K562 (cell line): ENCODE data around the gene CDX1. TPM values are rescaled to one million over a fixed set of nuclear protein-coding genes. Genes with fewer than 3 reads are reported as not detected.

ENCODE experiments used
- ATAC-seq: fragments of 200-7000 bp; cut with Tn5 transposase; 3 replicates; pipeline ENCODE4 v1.9.1; 2020; ENCODE audit warnings: moderate library complexity
- BruUV-seq: library from RNA; stranded (reverse); fragments of 400-500 nt; replicated peaks from 2 replicates; lab custom pipeline; 2021; lab: Mats Ljungman, UMichigan
- CTCF ChIA-PET: fragments of 300-600 bp; formaldehyde crosslinking; extraction: SDS; loops from one replicate; lab custom pipeline; 2021; ENCODE audit warnings: low intra/inter-chr PET ratio; lab: Yijun Ruan, JAX
- POLR2A ChIA-PET: fragments of 300-600, 350-650 bp; sonication (Branson Sonifier 250); formaldehyde crosslinking; extraction: SDS; loops from one replicate; lab custom pipeline; 2021; ENCODE audit warnings: antibody characterized with exemption, inconsistent platforms; lab: Yijun Ruan, JAX
- DNase-seq, 4 experiments: peaks; one replicate each; pipeline versions ENCODE4 v3.0.0 to v3.0.0-alpha.2; 2011 to 2018; ENCODE audit warnings: low spot score in 3 of 4, mixed read lengths in 3 of 4; ENCODE audit errors: extremely low read depth in 1 of 4
- FAIRE-seq: peaks from 2 replicates; lab custom pipeline; 2011; peaks lifted over from hg19 to GRCh38; lab: Jason Lieb, UNC
- H2AFZ ChIP-seq: 2 replicates; pipeline ENCODE4 v1.6.0; 2011; ENCODE audit warnings: low read depth, low read length, control low read depth, inconsistent platforms
- H3K27ac ChIP-seq: fragments of 200-600 bp; 3 replicates; pipeline ENCODE4 v1.8.0; 2011; ENCODE audit warnings: low read depth, mild to moderate bottlenecking, control low read depth, inconsistent platforms, low read length, moderate library complexity, mixed read lengths; ENCODE audit errors: extremely low read depth
- H3K27me3 ChIP-seq, 2 experiments: fragments of 300-600 bp in 1 of 2; 2 replicates in 1 of 2; 3 replicates in 1 of 2; pipeline versions ENCODE4 v1.6.0 to v1.8.0; 2011; ENCODE audit warnings: inconsistent platforms in 2 of 2, low read length in 2 of 2, mild to moderate bottlenecking in 1 of 2, mixed read lengths in 1 of 2, moderate library complexity in 1 of 2; ENCODE audit not compliant: control insufficient read depth in 2 of 2, insufficient read depth in 2 of 2
- H3K36me3 ChIP-seq: fragments of 300-600 bp; 3 replicates; pipeline ENCODE4 v1.8.0; 2011; ENCODE audit warnings: mild to moderate bottlenecking, low read length, inconsistent platforms; ENCODE audit not compliant: control insufficient read depth, insufficient read depth
- H3K4me1 ChIP-seq, 2 experiments: fragments of 200-600 bp in 1 of 2; replicated peaks in 1 of 2; 2 replicates in 1 of 2; 3 replicates in 1 of 2; pipeline versions ENCODE4 v1.5.1 to v1.8.0; 2011; ENCODE audit warnings: inconsistent platforms in 2 of 2, low read length in 2 of 2, mild to moderate bottlenecking in 1 of 2, mixed read lengths in 1 of 2, moderate library complexity in 1 of 2; ENCODE audit not compliant: control insufficient read depth in 2 of 2, insufficient read depth in 2 of 2
- H3K4me2 ChIP-seq: 2 replicates; pipeline ENCODE4 v1.6.1; 2011; ENCODE audit warnings: low read length, control low read depth, inconsistent platforms, mixed read lengths; ENCODE audit not compliant: insufficient read depth
- H3K4me3 ChIP-seq: fragments of 200-600 bp; sonication (generic), shearing (Covaris generic); 2 replicates; pipeline ENCODE4 v1.5.1; 2016; ENCODE audit warnings: control low read depth, inconsistent platforms
- H3K79me2 ChIP-seq: fragments of 200-600 bp; 3 replicates; pipeline ENCODE4 v1.8.0; 2011; ENCODE audit warnings: low read length, inconsistent platforms; ENCODE audit not compliant: control insufficient read depth, insufficient read depth
- H3K9ac ChIP-seq, 2 experiments: 2 replicates each; pipeline versions ENCODE4 v1.6.0 to v1.6.1; 2011; ENCODE audit warnings: low read depth in 2 of 2, low read length in 2 of 2, control low read depth in 1 of 2, inconsistent platforms in 1 of 2, mild to moderate bottlenecking in 1 of 2, mixed read lengths in 1 of 2; ENCODE audit not compliant: insufficient read depth in 1 of 2
- H3K9me1 ChIP-seq: one replicate; pipeline ENCODE4 v1.6.0; 2011; ENCODE audit warnings: inconsistent platforms, mild to moderate bottlenecking, low read length, moderate library complexity; ENCODE audit not compliant: control insufficient read depth, insufficient read depth
- H3K9me3 ChIP-seq: replicated peaks from 2 replicates; pipeline ENCODE4 v1.5.1; 2011; ENCODE audit warnings: low read depth, low read length, inconsistent platforms; ENCODE audit not compliant: control insufficient read depth, insufficient read depth
- H4K20me1 ChIP-seq: replicated peaks from 2 replicates; pipeline ENCODE4 v1.6.1; 2011; ENCODE audit warnings: low read length, inconsistent platforms, mixed read lengths; ENCODE audit not compliant: control insufficient read depth, insufficient read depth
- C11orf30 ChIP-seq: fragments of 450-650 bp; IDR thresholded peaks from 2 replicates; pipeline ENCODE4 v1.6.1; 2016; ENCODE audit warnings: low read depth, mild to moderate bottlenecking
- CBX3 ChIP-seq, 2 experiments: IDR thresholded peaks; 1 replicate in 1 of 2; 2 replicates in 1 of 2; pipeline ENCODE4 v1.6.1; 2012; ENCODE audit warnings: inconsistent platforms in 2 of 2, low read length in 2 of 2, borderline replicate concordance in 1 of 2, control low read depth in 1 of 2
- HNRNPLL ChIP-seq: fragments of 200-400 bp; formaldehyde crosslinking; IDR thresholded peaks from 2 replicates; pipeline ENCODE4 v1.6.1; 2017; ENCODE audit warnings: low read length, low read depth, mild to moderate bottlenecking; ENCODE audit not compliant: poor library complexity, severe bottlenecking
- RUNX1 ChIP-seq: sonication (generic); IDR thresholded peaks from 2 replicates; pipeline ENCODE4 v1.6.1; 2016; ENCODE audit warnings: antibody characterized with exemption, low read depth
- ZBTB8A ChIP-seq: fragments of 450-650 bp; IDR thresholded peaks from 2 replicates; pipeline ENCODE4 v1.6.1; 2018; ENCODE audit warnings: mild to moderate bottlenecking, moderate library complexity; ENCODE audit not compliant: partially characterized antibody
- ZC3H4 ChIP-seq: sonication (generic); formaldehyde crosslinking; IDR thresholded peaks from 2 replicates; pipeline ENCODE4 v1.9.0; 2021; ENCODE audit warnings: missing genetic modification reagents, borderline replicate concordance
- ZNF282 ChIP-seq: sonication (generic); formaldehyde crosslinking; IDR thresholded peaks from 2 replicates; pipeline ENCODE4 v1.8.1; 2023; ENCODE audit warnings: missing genetic modification reagents
- WGBS: fragments of 100-300 bp; shearing (Covaris generic); methylation state at CpG from one replicate; pipeline ENCODE4 v1.1.6; 2016; ENCODE audit warnings: low coverage, mixed read lengths; ENCODE audit not compliant: insufficient coverage; ENCODE audit errors: missing lambda C conversion rate; 5-methylcytosine and 5-hydroxymethylcytosine counted together
- in situ Hi-C: fragments of 300-500 bp; cut with MboI; formaldehyde crosslinking; loops from 4 replicates; pipeline ENCODE4 v1.15.0; 2018; ENCODE audit warnings: inconsistent platforms, mixed read lengths
- intact Hi-C: fragments of 100-400 bp; cut with micrococcal nuclease; formaldehyde crosslinking; loops from 2 replicates; pipeline ENCODE4 v1.14.2; 2022
- polyA plus RNA-seq, 8 experiments: library from polyadenylated mRNA; depleted of rRNA in 4 of 8; stranded (reverse) in 5 of 8; unstranded in 3 of 8; fragments of >200 nt; fragmentation: Nextera tagmentation in 2 of 8; fragmentation: Illumina TruSeq in 1 of 8; extraction: Ambion mirVana in 2 of 8; extraction: Trizol in 1 of 8; gene quantifications; 2 replicates each; pipeline versions ENCODE4 v1.2.1 to v1.2.3, GENCODE V29; 2011 to 2014; ENCODE audit warnings: inconsistent platforms in 1 of 8, missing spikeins in 1 of 8
- total RNA-seq, 7 experiments: library from RNA; depleted of rRNA in 6 of 7; stranded (reverse); fragments of >200 nt in 6 of 7; fragmentation: Illumina TruSeq in 2 of 7; extraction: Trizol in 2 of 7; gene quantifications; 2 replicates each; pipeline versions ENCODE4 v1.2.1 to v1.2.3, GENCODE V29; 2011 to 2021; ENCODE audit warnings: low replicate concordance in 1 of 7
- TF ChIP-seq, protein P1 (sequence below): fragments of 250-450 bp; sonication (Bioruptor Pico); IDR thresholded peaks from 2 replicates; pipeline ENCODE4 v1.5.0; 2021

Gene CDX1
- total and polyA plus RNA-seq, 9 of the 15 experiments (the other 6 are each of a cell fraction or from before 2014, with no cell fraction given): 0.06 to 0.16 TPM; not detected in 7

DNA sequence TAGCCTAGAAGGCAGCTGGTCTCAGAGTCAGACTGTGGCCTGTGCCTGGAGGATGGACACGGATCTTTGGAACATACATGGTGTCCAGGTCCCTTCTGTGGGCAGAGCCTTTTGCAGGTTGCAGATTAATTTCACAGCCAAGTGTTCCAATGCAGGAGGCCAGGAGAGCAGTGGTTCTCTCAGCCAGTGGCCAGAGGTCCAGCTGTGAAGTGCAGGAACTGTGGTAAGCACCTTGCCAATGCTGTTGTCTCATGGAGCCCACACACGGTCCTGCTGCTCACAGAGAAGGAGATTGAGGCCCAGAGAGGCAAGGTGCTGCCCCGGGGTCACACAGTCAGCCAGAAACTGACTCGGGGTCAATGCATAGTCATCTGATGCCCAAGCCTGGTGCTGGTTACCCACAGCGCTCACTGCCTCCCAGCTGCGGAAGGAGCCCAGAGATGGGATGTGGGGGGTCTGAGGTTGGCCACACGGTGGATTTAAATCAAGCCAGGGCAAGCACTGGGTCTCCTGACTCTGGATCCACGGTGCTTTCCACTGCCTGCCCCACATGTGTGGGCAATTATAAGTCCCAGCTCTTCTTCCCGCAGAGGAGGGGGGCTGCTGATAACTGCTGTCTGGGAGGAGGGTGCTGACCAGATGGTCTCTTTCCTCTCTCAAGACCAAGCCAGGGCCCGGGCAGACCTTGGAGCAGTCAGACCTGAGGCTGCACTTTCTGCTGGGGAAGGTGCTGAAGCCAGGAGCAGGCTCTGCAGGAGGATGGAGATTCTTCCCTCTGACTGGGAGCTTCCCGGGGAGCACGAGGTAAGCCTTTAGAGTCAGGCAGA lies 13.7 kb upstream of the CDX1 start:
- no peak overlapping the region for H3K4me3 ChIP-seq
- no peak for TF ChIP-seq ZC3H4
- TF ChIP-seq, protein P1, sequence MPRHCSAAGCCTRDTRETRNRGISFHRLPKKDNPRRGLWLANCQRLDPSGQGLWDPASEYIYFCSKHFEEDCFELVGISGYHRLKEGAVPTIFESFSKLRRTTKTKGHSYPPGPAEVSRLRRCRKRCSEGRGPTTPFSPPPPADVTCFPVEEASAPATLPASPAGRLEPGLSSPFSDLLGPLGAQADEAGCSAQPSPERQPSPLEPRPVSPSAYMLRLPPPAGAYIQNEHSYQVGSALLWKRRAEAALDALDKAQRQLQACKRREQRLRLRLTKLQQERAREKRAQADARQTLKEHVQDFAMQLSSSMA: no peak
- TF ChIP-seq C11orf30: no peak
- TF ChIP-seq ZBTB8A: no peak
- TF ChIP-seq CBX3 (IDR thresholded peaks at IDR 0.05; ENCODE audit: borderline replicate concordance in 1 of 2, low read length in 2 of 2): no peak
- TF ChIP-seq RUNX1: no peak
- TF ChIP-seq HNRNPLL: no peak
- no peak for TF ChIP-seq ZNF282 (CRISPR knock-in tag)
- TF ChIP-seq, all 486 proteins: peak for 0
- no peaks in the 10 kb centered on the region for H3K79me2 ChIP-seq
- H3K4me1 ChIP-seq: peaks cover 4 to 9% of the 10 kb centered on the region in 2 experiments; a peak in 4 of 5 replicates
- ChIA-PET CTCF (no interaction called here), POLR2A (interaction anchor here (0.6 to 1.0 kb wide), 2 partner anchors 9 to 15 kb away, joined by 3 read pairs; no protein-coding TSS in a partner anchor)
- 7% methylated on average over 12 of the region's 12 CpGs for WGBS
- H3K9me3 ChIP-seq: no peaks in the 10 kb centered on the region
- intact Hi-C loops: no loop called here
- H4K20me1 ChIP-seq: peaks cover 7% of the 10 kb centered on the region; the same call in 1 of the 2 replicates
- ATAC-seq: no peak
- no peak overlapping the region for H2AFZ ChIP-seq
- H3K27me3 ChIP-seq: peaks cover 22 to 49% of the 10 kb centered on the region in 2 experiments; a peak in 4 of 5 replicates
- no peak for DNase-seq
- H3K27ac ChIP-seq: no peak overlapping the region
- H3K9ac ChIP-seq: peak overlapping the region in 1 of 2 experiments; percentile 38; a peak in 2 of 4 replicates
- no peaks in the 10 kb centered on the region for H3K9me1 ChIP-seq
- in situ Hi-C loops: no loop called here
- no peak overlapping the region for H3K4me2 ChIP-seq
- BruUV-seq: no TSS peak
- no peak for FAIRE-seq
- H3K36me3 ChIP-seq: no peaks in the 10 kb centered on the region
